Measurements from ENCODE around the gene LRRK2.

LRRK2 gene

DNA sequence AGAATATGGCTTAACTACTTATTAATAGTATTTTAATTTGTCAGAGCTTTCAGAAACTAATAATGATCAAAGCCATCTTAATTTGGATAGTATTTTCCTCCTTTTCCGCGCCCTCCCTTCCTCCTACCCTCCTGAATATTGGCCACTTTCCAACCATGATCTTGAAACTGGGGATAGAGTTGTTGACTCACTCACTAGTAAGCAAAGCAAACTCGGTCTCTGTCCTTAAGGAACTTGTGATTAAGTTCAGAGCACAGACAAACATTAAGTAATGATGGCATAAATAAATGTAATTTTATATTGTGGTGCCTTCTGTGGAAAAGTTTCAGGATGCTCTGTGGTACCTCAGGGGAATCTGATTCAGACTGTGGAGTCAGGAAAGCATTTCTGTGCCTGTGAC, 75.7 kb downstream of the LRRK2 start:
- TF ChIP-seq EZH2 (IDR thresholded peaks at IDR 0.05; ENCODE audit: borderline replicate concordance, low read depth, low read length, severe bottlenecking) = no peak
- TF ChIP-seq, protein P1, sequence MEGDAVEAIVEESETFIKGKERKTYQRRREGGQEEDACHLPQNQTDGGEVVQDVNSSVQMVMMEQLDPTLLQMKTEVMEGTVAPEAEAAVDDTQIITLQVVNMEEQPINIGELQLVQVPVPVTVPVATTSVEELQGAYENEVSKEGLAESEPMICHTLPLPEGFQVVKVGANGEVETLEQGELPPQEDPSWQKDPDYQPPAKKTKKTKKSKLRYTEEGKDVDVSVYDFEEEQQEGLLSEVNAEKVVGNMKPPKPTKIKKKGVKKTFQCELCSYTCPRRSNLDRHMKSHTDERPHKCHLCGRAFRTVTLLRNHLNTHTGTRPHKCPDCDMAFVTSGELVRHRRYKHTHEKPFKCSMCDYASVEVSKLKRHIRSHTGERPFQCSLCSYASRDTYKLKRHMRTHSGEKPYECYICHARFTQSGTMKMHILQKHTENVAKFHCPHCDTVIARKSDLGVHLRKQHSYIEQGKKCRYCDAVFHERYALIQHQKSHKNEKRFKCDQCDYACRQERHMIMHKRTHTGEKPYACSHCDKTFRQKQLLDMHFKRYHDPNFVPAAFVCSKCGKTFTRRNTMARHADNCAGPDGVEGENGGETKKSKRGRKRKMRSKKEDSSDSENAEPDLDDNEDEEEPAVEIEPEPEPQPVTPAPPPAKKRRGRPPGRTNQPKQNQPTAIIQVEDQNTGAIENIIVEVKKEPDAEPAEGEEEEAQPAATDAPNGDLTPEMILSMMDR (IDR thresholded peaks at IDR 0.05; ENCODE audit: borderline replicate concordance, extremely low read depth, low read length, poor library complexity, severe bottlenecking) = no peak

DNA sequence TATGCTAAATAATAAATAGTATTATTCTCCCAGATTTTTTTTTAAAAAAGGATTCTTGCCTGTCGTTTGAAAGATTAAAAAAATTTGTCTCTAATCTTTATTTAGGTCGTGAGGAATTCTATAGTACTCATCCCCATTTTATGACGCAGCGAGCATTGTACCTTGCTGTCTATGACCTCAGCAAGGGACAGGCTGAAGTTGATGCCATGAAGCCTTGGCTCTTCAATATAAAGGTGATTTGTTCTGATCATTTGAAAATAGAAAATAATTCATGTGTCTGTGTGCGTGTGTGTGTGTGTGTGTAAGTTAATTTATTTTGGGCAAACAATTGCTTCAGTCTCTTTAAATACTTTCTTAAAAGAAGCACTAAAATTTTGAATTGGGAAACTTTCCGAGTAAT, 84.2 kb downstream of the LRRK2 start:
- H4K20me1 ChIP-seq (ENCODE audit: insufficient read depth, low read length) = no peaks in the 10 kb centered on the region
- H3K9ac ChIP-seq (ENCODE audit: low read depth, low read length) = no peak overlapping the region
- H3K36me3 ChIP-seq (ENCODE audit: insufficient read depth, low read length) = no peaks in the 10 kb centered on the region
- no peak overlapping the region for H3K4me3 ChIP-seq (ENCODE audit: low read depth in 1 of 2, low read length in 2 of 2)
- H3K27me3 ChIP-seq (ENCODE audit: insufficient read depth, low read length, poor library complexity) = no peaks in the 10 kb centered on the region
- H2AFZ ChIP-seq (ENCODE audit: low read depth, low read length) = no peak overlapping the region
- no peaks in the 10 kb centered on the region for H3K4me1 ChIP-seq (ENCODE audit: insufficient read depth, low read length)
- TF ChIP-seq, protein P1 (IDR thresholded peaks at IDR 0.05; ENCODE audit: borderline replicate concordance, extremely low read depth, low read length, poor library complexity, severe bottlenecking) = no peak
- no peak for TF ChIP-seq EZH2 (IDR thresholded peaks at IDR 0.05; ENCODE audit: borderline replicate concordance, low read depth, low read length, severe bottlenecking)
- ATAC-seq (ENCODE audit: insufficient read depth, low read depth) (no peak), DNase-seq (no peak)
- H3K4me2 ChIP-seq (ENCODE audit: insufficient read depth, low read length) = no peak overlapping the region
- H3K27ac ChIP-seq (ENCODE audit: low read length) = no peak overlapping the region
- H3K79me2 ChIP-seq (ENCODE audit: insufficient read depth, low read length) = no peaks in the 10 kb centered on the region
- no peaks in the 10 kb centered on the region for H3K9me3 ChIP-seq (ENCODE audit: insufficient read depth, low read length, severe bottlenecking)

More for the DNA sequence above, 75.7 kb downstream of the LRRK2 start:
- Histone ChIP-seq H3K4me3 (ENCODE audit: low read depth in 1 of 2, low read length in 2 of 2) (no peak overlapping the region), H2AFZ (ENCODE audit: low read depth, low read length) (no peak overlapping the region), H3K27me3 (ENCODE audit: insufficient read depth, low read length, poor library complexity) (no peaks in the 10 kb centered on the region), H3K79me2 (ENCODE audit: insufficient read depth, low read length) (no peaks in the 10 kb centered on the region), H3K36me3 (ENCODE audit: insufficient read depth, low read length) (no peaks in the 10 kb centered on the region), H3K4me1 (ENCODE audit: insufficient read depth, low read length) (no peaks in the 10 kb centered on the region), H3K9ac (ENCODE audit: low read depth, low read length) (no peak overlapping the region), H3K9me3 (ENCODE audit: insufficient read depth, low read length, severe bottlenecking) (no peaks in the 10 kb centered on the region), H3K4me2 (ENCODE audit: insufficient read depth, low read length) (no peak overlapping the region), H3K27ac (ENCODE audit: low read length) (no peak overlapping the region), H4K20me1 (ENCODE audit: insufficient read depth, low read length) (no peaks in the 10 kb centered on the region)
- no peak for ATAC-seq (ENCODE audit: insufficient read depth, low read depth)
- no peak for DNase-seq

DNA sequence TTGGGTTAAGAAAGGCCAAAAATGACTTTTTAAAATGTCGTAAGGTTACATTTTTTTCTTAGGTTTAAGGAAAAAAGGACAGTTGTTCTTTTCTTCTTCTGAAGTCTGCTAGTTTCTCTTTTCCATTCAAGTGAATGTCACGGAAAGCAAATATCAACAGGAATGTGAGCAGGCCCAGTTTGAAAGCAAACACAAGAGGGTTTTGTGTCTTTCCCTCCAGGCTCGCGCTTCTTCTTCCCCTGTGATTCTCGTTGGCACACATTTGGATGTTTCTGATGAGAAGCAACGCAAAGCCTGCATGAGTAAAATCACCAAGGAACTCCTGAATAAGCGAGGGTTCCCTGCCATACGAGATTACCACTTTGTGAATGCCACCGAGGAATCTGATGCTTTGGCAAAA, 85.4 kb downstream of the LRRK2 start:
- H3K27me3 ChIP-seq (ENCODE audit: insufficient read depth, low read length, poor library complexity) = no peaks in the 10 kb centered on the region
- H3K79me2 ChIP-seq (ENCODE audit: insufficient read depth, low read length) = no peaks in the 10 kb centered on the region
- ATAC-seq (ENCODE audit: insufficient read depth, low read depth) = no peak
- no peak for TF ChIP-seq EZH2 (IDR thresholded peaks at IDR 0.05; ENCODE audit: borderline replicate concordance, low read depth, low read length, severe bottlenecking)
- TF ChIP-seq, protein P1 (IDR thresholded peaks at IDR 0.05; ENCODE audit: borderline replicate concordance, extremely low read depth, low read length, poor library complexity, severe bottlenecking) = no peak
- H3K4me2 ChIP-seq (ENCODE audit: insufficient read depth, low read length) = no peak overlapping the region
- no peak for DNase-seq
- no peaks in the 10 kb centered on the region for H4K20me1 ChIP-seq (ENCODE audit: insufficient read depth, low read length)
- no peaks in the 10 kb centered on the region for H3K9me3 ChIP-seq (ENCODE audit: insufficient read depth, low read length, severe bottlenecking)
- H3K36me3 ChIP-seq (ENCODE audit: insufficient read depth, low read length) = no peaks in the 10 kb centered on the region
- no peaks in the 10 kb centered on the region for H3K4me1 ChIP-seq (ENCODE audit: insufficient read depth, low read length)
- no peak overlapping the region for H3K9ac ChIP-seq (ENCODE audit: low read depth, low read length)
- H2AFZ ChIP-seq (ENCODE audit: low read depth, low read length) = no peak overlapping the region
- no peak overlapping the region for H3K27ac ChIP-seq (ENCODE audit: low read length)
- no peak overlapping the region for H3K4me3 ChIP-seq (ENCODE audit: low read depth in 1 of 2, low read length in 2 of 2)

DNA sequence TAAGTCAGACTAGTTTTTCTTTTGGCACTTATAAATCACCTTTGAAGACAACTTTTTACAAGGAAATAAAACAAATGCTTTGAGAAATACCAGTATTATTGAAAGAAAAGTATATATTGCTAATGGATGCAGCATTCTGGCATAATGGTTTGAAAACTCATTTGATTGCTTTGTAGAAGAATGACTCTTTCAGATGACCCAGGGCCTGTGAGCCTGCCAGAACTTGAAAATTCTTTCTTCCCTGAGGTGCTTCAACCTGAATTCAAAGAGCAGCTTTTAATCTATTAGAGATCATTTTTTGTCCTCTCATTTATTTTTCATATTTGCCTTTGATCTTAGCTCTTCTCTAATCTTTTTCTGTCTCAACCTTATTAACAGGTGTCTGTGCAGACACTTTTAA, 87.4 kb downstream of the LRRK2 start:
- no peak for ATAC-seq (ENCODE audit: insufficient read depth, low read depth)

More for the DNA sequence above, 87.4 kb downstream of the LRRK2 start:
- DNase-seq = no peak
- Histone ChIP-seq H3K9me3 (ENCODE audit: insufficient read depth, low read length, severe bottlenecking) (no peaks in the 10 kb centered on the region), H3K79me2 (ENCODE audit: insufficient read depth, low read length) (no peaks in the 10 kb centered on the region), H2AFZ (ENCODE audit: low read depth, low read length) (no peak overlapping the region), H3K27me3 (ENCODE audit: insufficient read depth, low read length, poor library complexity) (no peaks in the 10 kb centered on the region), H3K36me3 (ENCODE audit: insufficient read depth, low read length) (no peaks in the 10 kb centered on the region), H3K4me1 (ENCODE audit: insufficient read depth, low read length) (no peaks in the 10 kb centered on the region), H3K9ac (ENCODE audit: low read depth, low read length) (no peak overlapping the region), H4K20me1 (ENCODE audit: insufficient read depth, low read length) (no peaks in the 10 kb centered on the region), H3K4me2 (ENCODE audit: insufficient read depth, low read length) (no peak overlapping the region), H3K27ac (ENCODE audit: low read length) (no peak overlapping the region), H3K4me3 (ENCODE audit: low read depth in 1 of 2, low read length in 2 of 2) (no peak overlapping the region)
- TF ChIP-seq, protein P1 (IDR thresholded peaks at IDR 0.05; ENCODE audit: borderline replicate concordance, extremely low read depth, low read length, poor library complexity, severe bottlenecking) = no peak
- TF ChIP-seq EZH2 (IDR thresholded peaks at IDR 0.05; ENCODE audit: borderline replicate concordance, low read depth, low read length, severe bottlenecking) = no peak
